NCI-H1105 treated with DMSO at 0.1 percent for 48 hours (cell line): ENCODE measurements around the gene TMIE.

Source experiments
- DNase-seq: peaks from one replicate; lab custom pipeline; 2025; lab: John Stamatoyannopoulos, UW

The TMIE gene

DNA sequence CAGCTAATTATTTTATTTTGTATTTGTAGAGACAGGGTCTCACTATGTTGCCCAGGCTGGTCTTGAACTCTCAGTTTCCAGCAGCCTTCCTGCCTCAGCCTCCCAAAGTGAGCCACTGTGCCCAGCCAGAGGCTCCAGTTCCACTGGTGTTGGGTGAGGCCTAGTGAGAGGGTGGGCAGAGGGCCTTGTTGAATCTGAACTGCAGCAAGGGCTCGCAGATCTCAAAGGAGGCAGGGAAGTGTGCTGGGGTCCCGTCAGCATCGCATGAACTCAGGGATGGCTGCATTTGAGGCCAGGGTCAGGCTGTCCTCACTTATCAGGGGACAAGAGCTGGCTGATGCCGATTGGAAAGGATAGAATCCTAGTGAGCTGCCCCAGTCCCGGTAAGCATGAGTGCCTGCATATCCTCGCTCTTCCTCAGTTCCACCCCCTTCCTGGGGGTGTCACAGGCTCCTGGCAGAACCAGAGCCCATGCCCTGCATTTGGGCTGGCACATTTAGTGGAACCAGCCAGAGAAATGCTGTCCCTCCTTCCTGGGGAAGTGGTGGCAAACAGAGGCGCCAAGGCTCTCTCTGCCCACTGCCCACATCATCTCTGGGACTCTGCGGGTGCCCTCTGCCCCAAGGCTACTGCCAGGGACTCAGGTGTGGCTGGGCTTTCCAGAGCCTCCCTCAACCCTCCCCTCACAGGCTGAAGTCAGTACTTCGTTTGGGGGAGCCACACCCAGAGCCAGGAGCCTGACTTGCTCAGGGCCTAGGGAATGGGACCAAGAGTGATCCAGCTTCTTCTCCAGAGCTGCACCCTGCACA lies 31.8 kb upstream of the TMIE start:
- no peak for DNase-seq

DNA sequence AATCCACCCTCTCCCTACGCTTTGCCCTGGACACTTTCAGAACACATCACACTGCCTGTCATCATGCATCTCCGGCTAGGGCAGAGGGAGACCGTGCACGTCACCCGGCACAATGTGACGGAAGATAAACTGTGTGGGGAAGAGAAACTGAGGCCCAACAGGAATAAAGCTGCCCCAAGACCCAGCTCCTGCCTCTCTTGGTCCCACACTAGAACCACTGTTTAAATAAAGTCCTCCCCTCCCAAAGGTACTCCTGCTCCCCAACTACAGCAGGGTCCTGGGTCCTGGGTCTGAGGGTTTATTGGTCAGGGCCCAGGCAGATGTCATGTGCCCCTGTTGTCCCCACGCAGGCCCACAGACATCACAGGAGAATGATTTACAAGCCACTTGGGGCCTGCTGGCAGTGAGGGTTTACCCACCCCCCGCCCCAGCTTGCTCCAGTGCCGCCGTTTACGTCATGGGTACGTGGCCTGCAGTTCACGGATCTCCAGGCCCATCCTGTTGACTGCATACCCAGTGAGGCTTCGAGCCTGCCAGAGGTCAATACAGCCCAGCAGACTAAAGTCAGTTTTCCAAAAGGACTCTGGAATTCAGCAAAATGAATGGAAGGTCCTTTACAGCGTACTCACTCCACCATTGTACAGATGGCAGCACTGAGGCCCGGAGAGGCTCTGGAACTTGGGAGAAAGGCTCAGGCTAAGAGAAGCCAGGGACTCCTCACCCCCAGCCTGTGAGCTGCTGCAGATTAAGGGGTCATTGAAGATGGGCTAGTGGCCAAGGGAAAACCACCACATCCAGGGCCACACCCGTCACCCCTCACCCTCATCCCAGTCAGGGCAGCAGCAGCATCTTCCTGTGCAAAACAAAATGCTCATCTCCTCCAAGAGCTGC lies 30.9 kb upstream of the TMIE start:
- DNase-seq = no peak

DNA sequence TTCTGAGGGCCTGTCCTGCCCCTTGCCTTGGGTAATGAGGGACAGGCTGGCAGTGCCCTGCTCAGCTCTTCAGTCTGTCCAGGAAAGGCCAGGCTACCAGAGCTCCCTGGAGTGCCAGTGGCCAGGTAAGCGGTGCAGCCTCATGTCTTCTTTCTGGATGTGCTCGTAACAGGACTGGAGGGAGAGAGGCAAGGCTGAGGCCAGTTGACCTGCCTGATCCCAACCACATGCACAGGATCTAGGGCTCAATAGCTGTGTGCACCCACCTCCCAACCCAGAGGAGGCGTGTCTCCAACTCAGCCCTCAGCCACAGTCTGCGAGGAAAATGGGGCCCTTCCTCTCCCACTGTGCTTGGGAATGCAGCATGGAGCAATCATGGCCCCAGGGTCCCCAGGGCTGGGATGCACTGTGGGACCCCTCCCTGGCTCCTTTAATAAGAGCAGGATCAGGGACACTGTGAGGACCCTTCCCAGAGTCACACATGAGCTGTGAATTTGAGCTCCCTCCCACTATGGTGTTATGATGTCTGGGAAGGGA lies 30.2 kb upstream of the TMIE start:
- no peak for DNase-seq

DNA sequence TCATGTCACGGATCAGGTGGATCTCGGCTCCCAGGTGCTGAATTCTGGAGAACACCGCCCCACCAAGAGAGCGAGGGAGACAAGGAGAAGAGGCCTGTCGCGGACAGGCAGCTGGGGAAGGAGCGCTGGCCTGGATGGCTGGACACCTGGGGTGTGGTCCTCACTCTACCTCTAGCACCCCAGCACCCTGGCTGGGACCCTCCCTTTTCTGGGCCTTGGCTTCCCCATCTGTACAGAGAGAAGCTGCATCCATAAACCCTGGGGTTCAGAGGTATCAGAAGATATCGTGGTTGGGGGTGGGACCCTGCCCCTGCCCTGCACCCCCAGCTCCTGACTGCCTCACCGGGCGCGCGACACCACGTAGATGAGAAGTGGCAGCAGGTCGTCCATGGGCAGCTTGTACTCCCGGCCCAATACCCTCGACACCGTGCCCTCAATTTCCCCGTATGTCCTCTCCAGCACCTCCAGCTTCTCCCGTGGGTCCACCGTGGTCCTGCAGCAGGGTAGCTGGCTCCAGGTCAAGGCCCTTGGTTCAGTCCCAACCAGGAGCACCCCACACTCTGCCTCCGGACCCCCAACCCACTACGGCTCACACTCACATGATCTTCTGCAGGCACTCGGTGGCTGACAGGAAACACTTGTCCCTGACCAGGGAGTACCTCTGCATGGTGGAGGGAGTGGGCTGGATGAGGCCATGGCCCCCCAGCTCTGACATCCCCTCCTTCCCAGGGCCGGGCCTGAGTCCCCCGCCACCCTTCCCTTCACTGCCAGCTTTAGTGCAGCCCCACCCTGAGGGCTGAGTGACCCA lies 29.4 kb upstream of the TMIE start:
- DNase-seq = no peak

DNA sequence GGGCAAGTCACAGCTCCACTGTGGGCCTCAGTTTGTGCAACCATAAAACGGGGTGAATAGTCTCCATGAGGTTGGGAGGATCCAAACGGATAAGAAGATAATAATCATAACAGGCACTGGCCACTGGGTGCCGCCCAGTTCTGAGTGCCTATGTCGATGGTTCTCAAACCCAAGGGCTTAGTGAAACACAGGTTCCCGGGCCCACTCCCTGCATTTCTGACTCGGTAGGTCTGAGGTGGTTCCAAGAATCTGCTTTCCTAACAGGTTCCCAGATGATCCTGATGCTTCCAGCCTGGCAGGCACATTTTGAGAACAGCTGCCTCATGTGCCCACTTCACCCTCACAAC lies 28.9 kb upstream of the TMIE start:
- no peak for DNase-seq

DNA sequence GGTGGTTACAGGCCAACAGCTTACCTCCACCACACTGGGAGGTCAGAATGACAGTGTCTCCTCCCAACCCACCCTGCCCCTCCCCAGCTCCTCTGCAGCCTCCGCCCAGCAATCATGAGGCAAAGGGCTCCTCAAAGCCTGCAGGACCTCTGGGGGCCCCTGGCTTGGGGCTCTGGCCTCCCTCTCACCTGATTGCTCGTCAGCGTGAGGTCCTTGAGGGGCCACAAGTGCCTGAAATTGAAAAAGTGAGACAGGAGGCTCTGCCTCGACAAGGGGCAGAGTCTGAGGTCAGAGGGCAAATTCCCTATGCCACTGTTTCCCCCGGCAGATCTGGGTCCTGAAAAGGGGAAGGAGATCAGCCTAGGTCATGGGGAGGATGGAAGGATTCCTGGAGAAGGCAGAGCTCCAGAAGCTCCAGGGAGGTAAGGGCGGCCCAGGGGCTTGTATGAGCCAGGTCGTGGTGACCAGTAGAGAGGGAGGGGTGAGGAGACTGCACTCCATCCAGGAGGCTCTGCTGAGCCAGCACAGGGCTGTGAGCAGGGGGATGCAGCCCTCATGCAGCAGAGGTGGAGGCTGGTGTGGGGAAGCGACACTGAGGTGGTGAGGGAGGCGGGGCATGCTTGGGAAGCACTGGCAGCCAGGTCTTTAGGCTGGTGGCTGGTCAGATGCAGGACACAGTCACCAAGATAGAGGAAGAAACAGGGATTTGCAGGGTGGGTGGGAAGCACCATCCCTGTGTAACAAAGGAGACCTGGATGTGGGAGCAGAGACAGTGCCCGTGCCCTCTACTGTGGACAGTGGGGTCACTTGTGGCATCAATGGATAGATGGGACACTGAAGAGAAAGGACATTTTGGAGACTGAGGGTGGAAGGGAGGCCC lies 27.8 kb upstream of the TMIE start:
- no peak for DNase-seq

GRCh38 chr3:46674031-46674845 lies 27.0 kb upstream of the TMIE start:
- no peak for DNase-seq

DNA sequence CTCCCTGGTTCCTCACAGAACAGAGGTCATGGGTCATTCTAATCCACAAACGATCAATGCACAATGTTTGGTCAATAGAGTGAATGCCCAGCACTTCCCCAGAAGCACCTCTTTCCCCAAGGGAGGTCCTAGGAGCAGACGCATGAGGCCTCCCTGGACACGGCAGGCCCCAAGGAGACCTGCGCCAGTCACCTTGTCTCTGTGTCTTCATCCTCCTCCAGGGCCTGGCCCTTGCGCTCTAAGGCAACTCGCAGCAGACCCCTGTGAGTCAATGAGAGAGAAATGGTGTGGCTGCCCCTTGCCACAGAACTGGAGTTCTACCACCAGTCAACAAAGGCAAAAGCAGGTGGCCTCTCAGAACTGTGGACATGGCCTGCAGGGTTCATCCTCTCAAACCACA lies 25.8 kb upstream of the TMIE start:
- no peak for DNase-seq

DNA sequence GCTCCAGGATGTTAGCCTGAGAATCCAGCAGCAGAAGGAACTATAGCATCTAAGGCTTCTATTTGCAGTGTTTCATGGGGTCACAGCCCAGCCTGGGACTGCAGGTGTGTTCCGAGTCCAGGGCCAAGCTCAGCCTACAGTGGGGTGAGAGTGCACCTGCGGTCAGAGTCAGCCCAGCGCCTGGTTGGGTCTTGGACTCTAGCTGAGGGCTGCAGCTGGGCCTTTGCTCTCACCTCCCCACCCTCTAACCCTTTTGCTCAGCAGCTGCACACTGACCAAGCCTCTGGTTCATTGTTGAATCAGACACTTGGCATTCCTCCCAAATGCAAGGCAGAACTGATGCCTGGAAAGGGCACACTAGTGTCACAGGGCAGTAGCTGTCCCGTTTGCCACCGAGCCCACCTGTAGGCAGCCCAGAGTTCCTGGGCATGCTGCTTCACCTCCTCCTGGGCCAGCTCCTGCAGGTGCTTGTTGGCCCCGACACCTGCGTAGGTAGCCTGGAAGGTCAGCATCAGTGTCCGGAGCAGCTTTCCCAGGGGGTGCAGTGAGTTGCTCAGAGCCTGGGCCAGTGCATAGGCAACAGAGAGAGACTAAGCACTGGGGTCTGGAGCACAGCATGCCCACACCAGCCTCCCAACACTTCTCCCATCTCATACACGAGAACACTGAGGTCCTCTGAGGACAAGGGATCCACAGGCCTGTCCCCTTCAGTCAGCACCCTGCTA lies 25.2 kb upstream of the TMIE start:
- no peak for DNase-seq

DNA sequence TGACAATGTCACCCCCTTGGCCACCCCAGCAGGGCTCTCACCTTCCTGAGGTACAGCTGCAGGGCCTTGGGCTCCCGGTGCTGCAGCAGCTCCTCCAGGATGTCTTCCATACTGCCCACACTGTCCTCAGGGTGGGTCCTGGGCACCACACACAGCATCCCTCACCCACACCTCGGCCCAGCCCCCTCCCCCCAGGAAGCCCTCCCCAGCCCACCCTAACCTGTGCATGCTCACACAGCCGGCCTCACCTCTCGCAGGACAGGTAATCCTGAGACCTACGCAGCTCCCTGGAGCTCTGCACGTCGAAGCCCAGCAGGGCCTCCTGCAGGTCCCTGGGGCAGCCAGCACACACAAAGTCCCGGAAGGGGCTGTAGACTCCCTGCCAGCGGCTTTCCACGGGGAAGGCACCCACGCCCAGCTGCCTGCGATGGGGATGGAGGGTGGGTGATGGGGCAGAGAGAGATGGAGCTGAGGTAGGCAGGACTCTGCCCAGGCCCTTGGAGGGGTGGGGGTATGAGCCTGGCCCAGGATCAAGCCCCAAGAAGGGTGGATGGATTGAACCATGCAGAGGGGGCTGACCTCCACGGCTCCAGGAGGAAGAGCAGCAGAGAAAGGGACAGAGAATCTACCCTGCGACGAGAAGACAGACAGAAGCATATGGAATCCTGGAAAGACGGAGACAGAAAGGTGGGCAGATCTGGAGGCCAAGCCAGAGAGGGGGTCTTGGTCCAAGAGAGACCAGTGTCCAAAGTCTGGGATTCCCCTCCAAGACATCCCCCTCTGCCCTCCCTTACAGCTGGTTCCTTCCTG lies 24.4 kb upstream of the TMIE start:
- no peak for DNase-seq

GRCh38 chr3:46677411-46677726 lies 23.8 kb upstream of the TMIE start:
- DNase-seq = no peak

GRCh38 chr3:46678280-46678679 lies 22.9 kb upstream of the TMIE start:
- DNase-seq = no peak

GRCh38 chr3:46679681-46680080 lies 21.5 kb upstream of the TMIE start:
- no peak for DNase-seq

DNA sequence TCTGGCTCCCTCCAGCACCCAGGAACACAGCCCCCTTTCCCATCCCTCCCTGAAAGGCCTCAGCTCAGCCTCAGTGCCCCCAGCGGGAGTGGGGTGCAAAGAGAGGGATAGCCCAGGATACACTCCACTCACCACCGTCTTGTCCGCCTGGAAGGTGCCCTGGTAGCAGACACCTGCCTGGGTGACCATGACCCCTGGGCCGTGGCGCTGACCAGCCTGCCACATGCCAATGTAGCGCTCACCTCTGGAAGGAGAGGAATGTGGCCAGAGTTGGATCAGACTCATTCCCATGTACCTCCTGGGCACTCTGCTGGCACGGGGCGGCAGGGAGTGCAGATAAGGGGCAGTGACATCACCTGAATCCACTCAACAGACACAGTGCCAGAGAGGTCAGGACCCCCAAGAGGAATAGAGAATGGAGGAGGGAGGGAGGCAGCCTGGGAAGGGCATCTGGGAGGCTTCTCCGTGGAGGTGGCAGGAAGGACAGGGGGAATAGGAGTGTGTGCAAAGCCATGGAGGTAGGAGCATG lies 20.8 kb upstream of the TMIE start:
- DNase-seq = no peak

GRCh38 chr3:46681387-46681786 lies 19.8 kb upstream of the TMIE start:
- no peak for DNase-seq

- no peak for DNase-seq
Measured at GRCh38 chr3:46681856-46682540, 19.2 kb upstream of the TMIE start.

DNA sequence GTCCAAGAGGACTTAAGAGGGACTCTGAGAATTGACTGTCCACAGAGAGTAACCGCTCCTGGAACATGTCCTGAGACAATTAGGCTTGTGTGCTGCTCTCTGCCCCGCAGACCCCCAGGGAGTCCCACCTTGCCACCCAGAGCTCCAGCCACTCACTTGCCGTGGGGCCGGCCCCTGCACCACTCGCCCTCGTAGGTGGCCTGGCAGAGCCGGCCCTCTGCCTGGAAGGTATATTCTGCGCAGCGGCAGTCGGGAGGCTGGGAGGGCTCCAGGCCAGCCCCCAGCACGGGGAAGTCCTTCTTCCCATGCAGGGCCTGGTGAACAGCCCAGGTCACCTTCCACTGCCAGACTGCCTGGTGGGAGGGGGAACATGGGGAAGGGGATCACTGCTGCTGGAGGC lies 18.2 kb upstream of the TMIE start:
- DNase-seq = no peak

DNA sequence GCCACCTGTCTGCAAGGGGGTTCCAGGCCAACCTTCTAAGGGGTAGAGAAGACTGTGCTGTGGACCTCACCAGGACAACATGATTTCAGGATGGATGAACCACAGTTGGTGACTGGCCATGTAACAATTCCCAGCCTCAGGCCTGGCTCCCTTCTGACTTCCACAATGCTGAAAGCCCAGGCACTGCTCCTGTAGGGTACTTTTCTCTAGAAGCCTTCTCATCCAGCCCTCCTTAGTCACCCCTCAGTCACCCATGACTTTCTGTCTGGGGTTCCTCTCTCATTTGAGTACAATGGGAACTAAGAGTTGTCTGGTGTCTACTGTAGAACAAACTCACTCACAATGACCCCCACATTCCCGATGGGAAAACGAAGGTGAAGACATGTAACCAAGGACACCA lies 16.3 kb upstream of the TMIE start:
- DNase-seq = no peak
